Esophagus muscularis mucosa (tissue), 3 donors: ENCODE data around the gene KLHL3.

Experiments
- POLR2A ChIP-seq: fragments of 450-650 bp; IDR thresholded peaks from one replicate; pipeline ENCODE4 v1.6.1; 2017; ENCODE audit warnings: antibody characterized with exemption, moderate library complexity, mild to moderate bottlenecking, low read depth
- POLR2AphosphoS5 ChIP-seq, 2 donors: sonication (generic); formaldehyde crosslinking; IDR thresholded peaks; one replicate each; pipeline ENCODE4 v1.6.1; 2017; ENCODE audit warnings: antibody characterized with exemption in 2 of 2
- TF ChIP-seq, protein P1 (sequence below), 3 experiments: fragments of 200-600 bp in 2 of 3; fragments of 450-650 bp in 1 of 3; sonication (generic) in 2 of 3; IDR thresholded peaks; one replicate each; pipeline ENCODE4 v1.5.1; 2017 to 2019; ENCODE audit warnings: antibody characterized with exemption in 3 of 3, mild to moderate bottlenecking in 2 of 3, moderate library complexity in 1 of 3

DNA sequence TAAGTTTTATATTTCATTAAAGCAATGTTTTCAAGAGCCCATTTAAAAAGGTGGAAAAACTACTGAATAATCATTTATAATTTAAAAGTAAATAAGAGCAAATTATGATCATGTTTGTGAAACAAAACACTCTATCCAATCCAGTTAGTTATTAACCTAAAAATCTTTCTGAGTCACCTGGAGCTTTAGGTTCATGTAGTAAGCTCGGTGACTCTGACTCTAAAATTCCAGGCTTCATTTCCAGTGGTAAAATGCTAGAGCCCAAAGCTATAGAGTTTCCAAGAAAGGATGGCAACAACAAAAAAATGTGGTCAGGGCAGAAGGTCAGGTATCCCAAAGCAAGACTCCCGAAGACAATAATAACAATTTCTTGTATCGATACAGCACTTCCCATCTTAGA is 160.7 kb downstream of the KLHL3 start:
- TF ChIP-seq POLR2AphosphoS5 (IDR thresholded peaks at IDR 0.05): no peak
- no peak for TF ChIP-seq POLR2A
- TF ChIP-seq, protein P1, sequence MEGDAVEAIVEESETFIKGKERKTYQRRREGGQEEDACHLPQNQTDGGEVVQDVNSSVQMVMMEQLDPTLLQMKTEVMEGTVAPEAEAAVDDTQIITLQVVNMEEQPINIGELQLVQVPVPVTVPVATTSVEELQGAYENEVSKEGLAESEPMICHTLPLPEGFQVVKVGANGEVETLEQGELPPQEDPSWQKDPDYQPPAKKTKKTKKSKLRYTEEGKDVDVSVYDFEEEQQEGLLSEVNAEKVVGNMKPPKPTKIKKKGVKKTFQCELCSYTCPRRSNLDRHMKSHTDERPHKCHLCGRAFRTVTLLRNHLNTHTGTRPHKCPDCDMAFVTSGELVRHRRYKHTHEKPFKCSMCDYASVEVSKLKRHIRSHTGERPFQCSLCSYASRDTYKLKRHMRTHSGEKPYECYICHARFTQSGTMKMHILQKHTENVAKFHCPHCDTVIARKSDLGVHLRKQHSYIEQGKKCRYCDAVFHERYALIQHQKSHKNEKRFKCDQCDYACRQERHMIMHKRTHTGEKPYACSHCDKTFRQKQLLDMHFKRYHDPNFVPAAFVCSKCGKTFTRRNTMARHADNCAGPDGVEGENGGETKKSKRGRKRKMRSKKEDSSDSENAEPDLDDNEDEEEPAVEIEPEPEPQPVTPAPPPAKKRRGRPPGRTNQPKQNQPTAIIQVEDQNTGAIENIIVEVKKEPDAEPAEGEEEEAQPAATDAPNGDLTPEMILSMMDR (IDR thresholded peaks at IDR 0.05): no peak
